ENCODE measurements around the gene KRTAP13-2.

Gene KRTAP13-2

DNA sequence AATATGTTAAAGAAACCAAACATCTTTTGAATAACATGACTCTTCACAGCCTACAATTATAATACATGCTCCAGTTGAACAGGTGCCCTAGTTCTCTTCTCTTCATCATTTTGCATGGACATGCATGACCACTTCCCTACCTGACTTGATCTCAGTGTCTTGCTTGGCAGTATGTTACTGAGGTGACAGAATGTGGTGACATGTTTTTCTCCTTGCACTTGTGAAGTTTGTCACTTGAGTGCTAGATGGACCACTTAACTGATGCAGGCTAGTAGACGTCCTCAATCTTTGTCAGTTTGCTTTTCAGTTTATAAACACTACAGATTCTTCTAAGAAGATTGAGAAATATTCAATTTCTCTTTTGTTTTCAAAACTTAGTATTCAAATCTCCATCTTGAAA, 10.1 kb upstream of the KRTAP13-2 start:
- no peak overlapping the region for H3K27ac Mint-ChIP-seq
- TF ChIP-seq CTCF (IDR thresholded peaks at IDR 0.05), result no peak
- peaks cover 6% of the 10 kb centered on the region for H3K27me3 Mint-ChIP-seq (ENCODE audit: low read depth, poor library complexity)
- H3K36me3 Mint-ChIP-seq (ENCODE audit: low read depth), result no peaks in the 10 kb centered on the region
- H3K9me3 Mint-ChIP-seq, result peaks cover 5% of the 10 kb centered on the region
- H3K4me1 Mint-ChIP-seq, result no peaks in the 10 kb centered on the region
- DNase-seq, result no peak
- H3K4me3 Mint-ChIP-seq, result no peak overlapping the region

- no peak overlapping the region for H3K27ac Mint-ChIP-seq
- peaks cover 8% of the 10 kb centered on the region for H3K9me3 Mint-ChIP-seq
- H3K36me3 Mint-ChIP-seq (ENCODE audit: low read depth), result no peaks in the 10 kb centered on the region
- TF ChIP-seq CTCF (IDR thresholded peaks at IDR 0.05), result no peak
- peaks cover 5% of the 10 kb centered on the region for H3K27me3 Mint-ChIP-seq (ENCODE audit: low read depth, poor library complexity)
- no peak for DNase-seq
- H3K4me3 Mint-ChIP-seq, result no peak overlapping the region
- no peaks in the 10 kb centered on the region for H3K4me1 Mint-ChIP-seq
These were observed 16.2 kb downstream of the KRTAP13-2 start for GRCh38 chr21:30355906-30356305.

GRCh38 chr21:30354308-30355005, 17.6 kb downstream of the KRTAP13-2 start:
- H3K27ac Mint-ChIP-seq, result no peak overlapping the region
- DNase-seq, result no peak
- peaks cover 14% of the 10 kb centered on the region for H3K4me1 Mint-ChIP-seq
- H3K27me3 Mint-ChIP-seq (ENCODE audit: low read depth, poor library complexity), result peaks cover 5% of the 10 kb centered on the region
- H3K9me3 Mint-ChIP-seq, result peaks cover 8% of the 10 kb centered on the region
- H3K4me3 Mint-ChIP-seq, result no peak overlapping the region
- TF ChIP-seq CTCF (IDR thresholded peaks at IDR 0.05), result no peak
- H3K36me3 Mint-ChIP-seq (ENCODE audit: low read depth), result no peaks in the 10 kb centered on the region

GRCh38 chr21:30351534-30351933, 20.5 kb downstream of the KRTAP13-2 start:
- Mint-ChIP-seq H3K4me3 (no peak overlapping the region), H3K27me3 (ENCODE audit: low read depth, poor library complexity) (peaks cover 5% of the 10 kb centered on the region), H3K4me1 (peaks cover 33% of the 10 kb centered on the region), H3K27ac (no peak overlapping the region), H3K36me3 (ENCODE audit: low read depth) (no peaks in the 10 kb centered on the region), H3K9me3 (peaks cover 13% of the 10 kb centered on the region)
- no peak for DNase-seq
- no peak for TF ChIP-seq CTCF (IDR thresholded peaks at IDR 0.05)

- H3K4me1 Mint-ChIP-seq, result peaks cover 33% of the 10 kb centered on the region
These were observed 22.5 kb downstream of the KRTAP13-2 start for GRCh38 chr21:30349572-30349971.

More at GRCh38 chr21:30349572-30349971, 22.5 kb downstream of the KRTAP13-2 start:
- peaks cover 15% of the 10 kb centered on the region for H3K36me3 Mint-ChIP-seq (ENCODE audit: low read depth)
- H3K4me3 Mint-ChIP-seq, result no peak overlapping the region
- no peak for DNase-seq
- H3K27me3 Mint-ChIP-seq (ENCODE audit: low read depth, poor library complexity), result peaks cover 5% of the 10 kb centered on the region
- TF ChIP-seq CTCF (IDR thresholded peaks at IDR 0.05), result no peak
- H3K9me3 Mint-ChIP-seq, result peaks cover 30% of the 10 kb centered on the region
- H3K27ac Mint-ChIP-seq, result peak overlapping the region; percentile 74
